Heart left ventricle (tissue), 13 donors: ENCODE results near the gene FOXN3.

Source experiments
- CTCF ChIP-seq, 12 donors: fragments of 200-600 bp; sonication (generic) in 4 of 12; IDR thresholded peaks; one replicate each; pipeline versions ENCODE4 v1.5.0 to v1.8.0; 2018 to 2022; ENCODE audit warnings: antibody characterized with exemption in 12 of 12, mild to moderate bottlenecking in 5 of 12
- POLR2A ChIP-seq, 2 donors: fragments of 450-650 bp; IDR thresholded peaks; one replicate each; pipeline ENCODE4 v1.6.1; 2017; ENCODE audit warnings: antibody characterized with exemption in 2 of 2, mild to moderate bottlenecking in 2 of 2, moderate library complexity in 2 of 2
- donor health status: ischemic (EF 13 %, LVEDD 7.1; RV severe dilation, severe dysfunction).
- donor health status: DM: no; HTN: yes; CAD: no.
- donor health status: DM: no; HTN: no; CAD: no.
- donor health status: ischemic (EF 25% LVEDD 6.9; RV normal size, moderate dysfunction).
- donor health status: ischemic (EF 25% LVEDD 5.7; RV mildly dilated, moderate dysfunction).
- donor health status: ischemic (EF 35%, LVEDD 5.7; RV mildly dilated, moderate dysfunction).
- donor health status: nonischemic (EF 11% LVEDD 7.7; RV severe dilation, severe dysfunction).
- donor health status: DM: yes; HTN: yes; CAD: no.
- donor health status: PGD.
- donor health status: ischemic (EF 29% LVEDD 5.4; RV normal size, mild dysfunction).
- donor health status: nonischemic (EF 23%, LVEDD 6.1; RV moderate dilation, normal function).

- TF ChIP-seq CTCF (IDR thresholded peaks at IDR 0.05): no peak
- no peak for TF ChIP-seq POLR2A (IDR thresholded peaks at IDR 0.05)
Observed at GRCh38 chr14:89225607-89226006, 191.4 kb downstream of the FOXN3 start.
